ENCODE measurements around the gene TTC3. TPM values are rescaled to one million over a fixed set of nuclear protein-coding genes. Genes with fewer than 3 reads are reported as not detected.

TTC3 gene
- total RNA-seq, 1 donor from 2014 or later, result 223 TPM

GRCh38 chr21:37245151-37245550 is 172.1 kb downstream of the TTC3 start:
- Mint-ChIP-seq H3K36me3 (ENCODE audit: low read depth, unreplicated experiment) (peaks cover 12% of the 10 kb centered on the region), H3K4me3 (ENCODE audit: unreplicated experiment) (no peak overlapping the region), H3K27me3 (ENCODE audit: low read depth, unreplicated experiment) (no peaks in the 10 kb centered on the region), H3K27ac (ENCODE audit: unreplicated experiment) (no peak overlapping the region), H3K4me1 (ENCODE audit: low read depth, unreplicated experiment) (peaks cover 17% of the 10 kb centered on the region), H3K9me3 (ENCODE audit: unreplicated experiment) (peaks cover 1% of the 10 kb centered on the region)
- peaks cover 6% of the 10 kb centered on the region for H3K4me1 ChIP-seq (ENCODE audit: insufficient read depth, low read length)
- no peaks in the 10 kb centered on the region for H3K36me3 ChIP-seq (ENCODE audit: insufficient read depth, low read length)
- peaks cover 76% of the 10 kb centered on the region for H4K20me1 ChIP-seq (ENCODE audit: insufficient read depth, low read length)
- no peak overlapping the region for H3K4me3 ChIP-seq (ENCODE audit: insufficient read depth, low read depth, low read length)
- DNase-seq (ENCODE audit: low read depth) (no peak), FAIRE-seq (no peak)
- no peak overlapping the region for H3K27ac ChIP-seq (ENCODE audit: low read depth, low read length)
- H3K79me2 ChIP-seq (ENCODE audit: insufficient read depth, low read length), result peaks cover 81% of the 10 kb centered on the region
- no peaks in the 10 kb centered on the region for H3K9me3 ChIP-seq (ENCODE audit: insufficient read depth, low read depth, low read length)
- no peaks in the 10 kb centered on the region for H3K27me3 ChIP-seq (ENCODE audit: insufficient read depth, low read length)
- no peak overlapping the region for H2AFZ ChIP-seq (ENCODE audit: low read depth, low read length)
- no peak overlapping the region for H3K4me2 ChIP-seq (ENCODE audit: low read length)
- TF ChIP-seq CTCF (IDR thresholded peaks at IDR 0.05; ENCODE audit: insufficient read depth, low read depth, low read length), result no peak
- TF ChIP-seq EZH2 (IDR thresholded peaks at IDR 0.05; ENCODE audit: insufficient read depth, low read length), result no peak
- H3K9ac ChIP-seq (ENCODE audit: low read length), result no peak overlapping the region

- H3K27me3 ChIP-seq (ENCODE audit: insufficient read depth, low read length), result no peaks in the 10 kb centered on the region
- no peak overlapping the region for H3K4me3 ChIP-seq (ENCODE audit: insufficient read depth, low read depth, low read length)
- no peaks in the 10 kb centered on the region for H3K36me3 ChIP-seq (ENCODE audit: insufficient read depth, low read length)
- H3K27ac ChIP-seq (ENCODE audit: low read depth, low read length), result no peak overlapping the region
- no peaks in the 10 kb centered on the region for H3K9me3 Mint-ChIP-seq (ENCODE audit: unreplicated experiment)
- FAIRE-seq, result no peak
- no peak overlapping the region for H3K27ac Mint-ChIP-seq (ENCODE audit: unreplicated experiment)
- H3K4me1 Mint-ChIP-seq (ENCODE audit: low read depth, unreplicated experiment), result peaks cover 21% of the 10 kb centered on the region
- H3K4me1 ChIP-seq (ENCODE audit: insufficient read depth, low read length), result peaks cover 6% of the 10 kb centered on the region
- H3K27me3 Mint-ChIP-seq (ENCODE audit: low read depth, unreplicated experiment), result no peaks in the 10 kb centered on the region
- H4K20me1 ChIP-seq (ENCODE audit: insufficient read depth, low read length), result peaks cover 79% of the 10 kb centered on the region
- DNase-seq (ENCODE audit: low read depth), result no peak
- no peak overlapping the region for H2AFZ ChIP-seq (ENCODE audit: low read depth, low read length)
- H3K4me3 Mint-ChIP-seq (ENCODE audit: unreplicated experiment), result no peak overlapping the region
- TF ChIP-seq EZH2 (IDR thresholded peaks at IDR 0.05; ENCODE audit: insufficient read depth, low read length) (no peak), CTCF (IDR thresholded peaks at IDR 0.05; ENCODE audit: insufficient read depth, low read depth, low read length) (no peak)
- no peak overlapping the region for H3K4me2 ChIP-seq (ENCODE audit: low read length)
- H3K79me2 ChIP-seq (ENCODE audit: insufficient read depth, low read length), result peaks cover 86% of the 10 kb centered on the region
- peaks cover 9% of the 10 kb centered on the region for H3K36me3 Mint-ChIP-seq (ENCODE audit: low read depth, unreplicated experiment)
- no peaks in the 10 kb centered on the region for H3K9me3 ChIP-seq (ENCODE audit: insufficient read depth, low read depth, low read length)
- no peak overlapping the region for H3K9ac ChIP-seq (ENCODE audit: low read length)
Measured at GRCh38 chr21:37248298-37248697, 175.2 kb downstream of the TTC3 start.

GRCh38 chr21:37249112-37249904 is 176.3 kb downstream of the TTC3 start:
- Mint-ChIP-seq H3K9me3 (ENCODE audit: unreplicated experiment) (no peaks in the 10 kb centered on the region), H3K4me3 (ENCODE audit: unreplicated experiment) (no peak overlapping the region), H3K27me3 (ENCODE audit: low read depth, unreplicated experiment) (no peaks in the 10 kb centered on the region), H3K27ac (ENCODE audit: unreplicated experiment) (no peak overlapping the region), H3K36me3 (ENCODE audit: low read depth, unreplicated experiment) (peaks cover 3% of the 10 kb centered on the region), H3K4me1 (ENCODE audit: low read depth, unreplicated experiment) (peaks cover 21% of the 10 kb centered on the region)
- H4K20me1 ChIP-seq (ENCODE audit: insufficient read depth, low read length), result peaks cover 78% of the 10 kb centered on the region
- TF ChIP-seq EZH2 (IDR thresholded peaks at IDR 0.05; ENCODE audit: insufficient read depth, low read length) (no peak), CTCF (IDR thresholded peaks at IDR 0.05; ENCODE audit: insufficient read depth, low read depth, low read length) (no peak)
- no peak overlapping the region for H2AFZ ChIP-seq (ENCODE audit: low read depth, low read length)
- no peaks in the 10 kb centered on the region for H3K27me3 ChIP-seq (ENCODE audit: insufficient read depth, low read length)
- no peak overlapping the region for H3K4me3 ChIP-seq (ENCODE audit: insufficient read depth, low read depth, low read length)
- peaks cover 6% of the 10 kb centered on the region for H3K4me1 ChIP-seq (ENCODE audit: insufficient read depth, low read length)
- no peaks in the 10 kb centered on the region for H3K36me3 ChIP-seq (ENCODE audit: insufficient read depth, low read length)
- DNase-seq (ENCODE audit: low read depth) (no peak), FAIRE-seq (no peak)
- H3K79me2 ChIP-seq (ENCODE audit: insufficient read depth, low read length), result peaks cover 86% of the 10 kb centered on the region
- H3K4me2 ChIP-seq (ENCODE audit: low read length), result no peak overlapping the region
- H3K27ac ChIP-seq (ENCODE audit: low read depth, low read length), result no peak overlapping the region
- H3K9ac ChIP-seq (ENCODE audit: low read length), result no peak overlapping the region
- no peaks in the 10 kb centered on the region for H3K9me3 ChIP-seq (ENCODE audit: insufficient read depth, low read depth, low read length)
